HG03066 (cell line): Measurements from ENCODE around the gene BPIFB2.

ENCODE experiments used
- ATAC-seq: cut with Tn5 transposase; IDR thresholded peaks from one replicate; pipeline ENCODE4 v1.9.1; 2021; ENCODE audit warnings: low read depth; ENCODE audit not compliant: unreplicated experiment

Gene BPIFB2

GRCh38 chr20:33004141-33004751 lies 3.3 kb upstream of the BPIFB2 start, which contains the start of gene SUN5:
Gene SUN5 (minus strand): TSS chr20:33004433. CDS start chr20:33004340, 93 bp downstream.
- ATAC-seq = no peak

- no peak for ATAC-seq
Observed at GRCh38 chr20:33005132-33005566, 2.4 kb upstream of the BPIFB2 start.

DNA sequence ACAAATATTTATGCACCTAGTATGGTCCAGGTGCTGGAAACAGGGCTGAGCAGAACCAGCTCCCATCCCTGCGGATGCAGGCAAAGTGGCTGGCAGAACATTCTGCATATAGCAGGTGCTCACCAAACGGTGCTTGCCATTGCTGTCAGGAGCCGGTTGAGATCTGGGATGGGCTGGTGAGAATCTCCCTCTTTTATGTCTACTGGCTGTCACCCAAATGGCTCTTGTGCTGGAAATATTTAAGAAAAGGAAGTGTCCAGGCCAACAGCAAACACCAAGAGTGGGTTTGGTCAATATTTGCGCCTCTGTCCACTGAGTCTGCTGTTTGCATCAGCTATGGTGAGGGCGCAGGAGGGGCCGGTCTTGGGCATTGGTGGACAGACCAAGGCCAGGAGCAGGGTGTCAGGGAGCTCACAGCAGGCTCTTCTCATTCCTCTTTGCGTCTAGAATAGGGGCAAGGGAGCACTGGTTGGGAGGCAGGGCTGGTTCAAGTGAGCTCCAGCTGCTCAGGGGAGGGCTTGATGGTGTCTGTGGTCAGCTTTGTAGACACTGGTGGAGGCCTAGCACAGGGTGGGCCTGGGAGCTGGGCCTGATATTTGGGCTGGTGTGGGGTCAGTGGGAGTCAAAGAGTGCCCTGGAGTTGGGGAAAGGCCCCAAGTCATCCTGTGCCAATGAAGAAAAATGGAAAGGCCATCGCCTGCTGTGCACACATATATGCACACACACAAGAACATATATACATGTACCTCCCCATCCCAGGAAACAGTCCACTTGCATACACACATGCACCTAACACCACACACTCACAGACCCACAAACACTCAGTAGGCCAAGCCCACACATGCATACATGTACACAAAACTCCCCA lies 1.4 kb upstream of the BPIFB2 start:
- ATAC-seq = no peak

DNA sequence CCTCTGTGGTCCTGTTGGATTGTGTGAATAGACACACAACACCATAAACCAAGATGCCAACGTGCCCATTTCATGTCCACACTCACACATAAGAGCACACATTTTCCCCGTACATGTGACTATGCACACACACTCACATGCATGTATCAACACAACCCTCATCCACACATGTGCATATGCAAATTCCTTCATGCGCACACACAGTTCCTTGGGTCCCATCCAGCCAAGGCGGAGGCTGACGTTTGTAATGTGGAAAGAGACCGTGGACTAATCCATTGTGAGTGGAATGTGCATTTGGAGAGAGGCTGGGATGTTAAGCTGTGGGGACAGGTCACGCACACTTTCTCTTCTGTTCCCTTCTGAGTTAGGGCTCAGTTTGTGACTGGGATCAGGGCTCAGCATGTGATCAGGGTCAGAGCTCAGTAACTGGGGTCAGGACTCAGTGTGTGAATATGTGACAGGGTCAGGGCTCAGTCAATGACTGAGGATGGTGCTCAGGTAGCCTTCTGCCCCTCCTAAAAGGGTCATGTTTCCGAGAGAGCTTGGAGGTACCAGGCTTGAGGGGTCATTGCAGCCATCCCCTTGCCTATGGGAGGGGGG lies 628 bp upstream of the BPIFB2 start:
- no peak for ATAC-seq

- no peak for ATAC-seq
Observed at GRCh38 chr20:33008336-33009213, 1.1 kb downstream of the BPIFB2 start.

DNA sequence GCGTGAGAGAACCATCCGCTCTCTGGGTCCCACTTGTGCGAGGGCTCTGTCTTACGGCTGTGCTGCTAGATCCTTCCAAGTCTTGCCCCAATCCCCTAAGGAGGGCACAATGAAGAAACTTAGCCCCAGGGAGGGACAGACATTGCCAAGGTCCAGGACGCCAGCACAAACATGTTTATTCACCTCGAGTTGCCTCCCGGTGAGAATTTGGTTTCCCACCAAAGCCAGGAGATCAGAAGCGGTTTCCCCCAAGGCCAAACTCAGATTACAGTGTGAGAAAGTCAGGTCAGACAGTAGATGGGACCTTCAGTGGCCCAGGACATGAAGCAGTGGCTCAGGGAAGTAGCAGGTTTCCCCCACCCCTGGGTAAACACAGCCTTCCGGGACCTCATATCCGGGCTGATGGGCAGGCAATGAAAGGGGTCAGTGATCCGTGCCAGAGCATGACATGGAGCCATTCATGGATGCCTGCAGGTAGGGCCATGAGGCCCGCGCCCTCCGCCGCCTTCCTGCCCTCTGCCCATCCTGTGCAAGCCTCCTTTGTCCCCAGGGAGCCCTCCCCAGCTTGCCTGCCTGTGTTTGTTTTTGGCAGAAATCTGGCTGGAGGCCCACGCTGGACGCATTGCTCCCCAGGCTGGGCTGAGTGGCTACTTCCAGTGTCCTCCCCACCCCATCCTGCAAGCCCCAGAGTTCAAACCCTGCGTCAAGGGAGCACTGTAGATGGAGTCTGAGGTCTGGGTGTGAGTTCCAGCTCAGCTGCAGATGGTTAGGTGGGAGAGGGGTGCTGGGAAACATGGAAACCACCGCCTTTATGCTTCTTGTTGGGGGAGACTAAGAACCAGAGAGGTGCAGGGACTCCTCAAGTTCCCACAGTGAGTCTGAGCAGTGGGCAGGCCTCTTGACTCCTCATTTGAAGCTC lies 2.0 kb downstream of the BPIFB2 start:
- ATAC-seq = no peak

DNA sequence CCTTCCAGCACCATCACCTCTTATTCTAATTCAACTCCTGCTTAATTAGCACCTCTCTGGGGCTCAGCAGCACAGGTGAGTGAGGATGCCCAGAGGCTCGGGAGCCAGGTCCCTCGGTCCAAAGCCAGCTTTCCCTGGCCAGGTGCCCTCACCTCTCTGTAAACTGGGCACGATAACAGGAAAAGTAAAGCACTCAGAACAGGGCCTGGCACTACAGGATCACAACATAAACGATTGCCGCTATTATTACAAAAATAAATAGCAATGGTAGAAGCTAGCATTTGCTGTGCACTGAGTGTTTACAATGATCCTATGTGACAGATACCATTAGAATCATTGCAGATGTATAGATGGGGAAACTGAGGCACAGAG lies 2.6 kb downstream of the BPIFB2 start:
- ATAC-seq = no peak

DNA sequence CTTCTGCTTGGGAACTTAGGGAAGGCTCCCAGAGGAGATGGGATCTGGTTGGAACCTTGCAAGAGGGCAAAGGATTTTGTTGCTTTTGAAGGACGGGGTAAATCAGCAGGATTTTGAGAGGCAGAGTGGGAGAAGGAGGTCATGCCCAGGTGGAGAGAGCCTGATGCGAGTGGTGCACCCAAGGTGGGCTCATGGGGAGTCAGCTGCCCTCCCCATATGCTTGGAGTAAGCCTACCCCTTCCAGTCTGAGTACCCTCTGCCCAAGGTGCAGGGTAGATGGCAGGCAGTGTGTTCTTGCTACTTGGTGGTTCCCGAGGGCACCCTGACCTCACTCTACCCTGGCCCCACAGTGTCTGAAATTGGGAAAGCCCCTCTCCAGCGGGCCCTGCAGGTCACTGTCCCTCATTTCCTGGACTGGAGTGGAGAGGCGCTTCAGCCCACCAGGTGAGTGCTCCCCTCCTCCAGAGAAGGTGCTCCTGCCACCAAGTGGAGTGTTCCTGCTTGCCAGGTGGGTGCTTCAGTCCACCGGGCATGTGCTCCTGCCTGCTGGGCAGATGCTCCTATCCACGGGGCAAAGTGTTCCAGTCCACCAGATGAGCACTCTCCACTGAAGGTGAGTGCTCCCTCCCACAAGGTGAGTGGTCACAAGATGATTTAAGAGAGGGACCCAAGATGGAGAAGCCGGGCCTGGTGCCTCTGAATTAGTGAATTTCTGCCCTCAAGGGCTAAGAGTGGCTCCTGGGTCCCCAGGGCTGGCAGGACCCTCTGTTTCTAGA lies 3.4 kb downstream of the BPIFB2 start:
- no peak for ATAC-seq

- ATAC-seq = no peak
Observed at GRCh38 chr20:33012327-33013189, 5.1 kb downstream of the BPIFB2 start.

DNA sequence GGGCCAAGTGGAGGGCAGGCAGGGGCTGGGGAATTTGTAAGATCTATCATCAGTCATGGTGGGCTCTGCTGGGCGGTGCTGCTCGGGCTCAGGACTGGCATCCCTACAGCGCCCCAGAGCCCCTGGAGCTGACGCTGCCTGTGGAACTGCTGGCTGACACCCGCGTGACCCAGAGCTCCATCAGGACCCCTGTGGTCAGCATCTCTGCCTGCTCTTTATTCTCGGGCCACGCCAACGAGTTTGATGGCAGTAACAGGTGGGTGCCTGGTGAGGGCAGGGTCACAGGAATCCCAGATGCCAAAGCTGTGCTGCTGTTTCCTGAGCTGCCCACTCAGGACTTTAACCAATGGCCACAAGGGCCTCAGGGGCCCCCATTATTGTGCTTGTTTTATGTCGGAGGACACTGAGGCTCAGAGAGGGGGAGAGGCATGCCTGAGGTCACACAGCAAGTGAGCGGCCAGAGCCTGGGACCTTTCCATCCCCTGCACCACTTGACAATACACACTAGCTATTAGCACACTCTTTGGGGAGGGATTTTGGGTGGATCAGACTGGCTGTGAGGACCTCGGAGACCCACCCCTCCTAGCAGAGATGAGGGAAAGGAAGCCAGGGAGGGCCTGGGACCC lies 6.3 kb downstream of the BPIFB2 start:
- ATAC-seq = no peak

GRCh38 chr20:33014336-33015113 lies 7.0 kb downstream of the BPIFB2 start:
- ATAC-seq = no peak

- no peak for ATAC-seq
Observed at GRCh38 chr20:33015114-33015484, 7.6 kb downstream of the BPIFB2 start.

- no peak for ATAC-seq
Observed at GRCh38 chr20:33015700-33016580, 8.4 kb downstream of the BPIFB2 start.

- ATAC-seq = no peak
Observed at GRCh38 chr20:33016581-33017109, 9.1 kb downstream of the BPIFB2 start.

DNA sequence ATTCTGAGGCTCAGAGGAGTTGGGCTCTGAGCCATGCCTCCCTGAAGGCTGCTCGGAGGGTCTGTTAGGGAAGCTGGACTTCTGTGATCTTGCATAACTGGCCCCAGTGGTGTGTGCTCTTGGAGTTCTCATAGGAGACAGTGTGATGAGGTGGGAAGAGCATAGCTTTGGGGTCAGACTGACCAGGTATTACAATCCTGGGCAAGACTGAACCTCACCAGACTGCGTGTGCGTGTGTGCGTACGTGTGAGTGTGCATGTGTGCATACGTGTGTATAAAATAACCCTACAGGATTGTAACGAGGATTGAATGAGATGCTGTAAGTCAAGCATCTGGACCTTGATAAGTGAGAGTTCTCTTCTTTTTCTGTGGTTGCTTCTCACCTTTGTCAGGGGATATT lies 10.0 kb downstream of the BPIFB2 start:
- ATAC-seq = no peak
